ENCODE results near the gene CDC6.

The CDC6 gene

DNA sequence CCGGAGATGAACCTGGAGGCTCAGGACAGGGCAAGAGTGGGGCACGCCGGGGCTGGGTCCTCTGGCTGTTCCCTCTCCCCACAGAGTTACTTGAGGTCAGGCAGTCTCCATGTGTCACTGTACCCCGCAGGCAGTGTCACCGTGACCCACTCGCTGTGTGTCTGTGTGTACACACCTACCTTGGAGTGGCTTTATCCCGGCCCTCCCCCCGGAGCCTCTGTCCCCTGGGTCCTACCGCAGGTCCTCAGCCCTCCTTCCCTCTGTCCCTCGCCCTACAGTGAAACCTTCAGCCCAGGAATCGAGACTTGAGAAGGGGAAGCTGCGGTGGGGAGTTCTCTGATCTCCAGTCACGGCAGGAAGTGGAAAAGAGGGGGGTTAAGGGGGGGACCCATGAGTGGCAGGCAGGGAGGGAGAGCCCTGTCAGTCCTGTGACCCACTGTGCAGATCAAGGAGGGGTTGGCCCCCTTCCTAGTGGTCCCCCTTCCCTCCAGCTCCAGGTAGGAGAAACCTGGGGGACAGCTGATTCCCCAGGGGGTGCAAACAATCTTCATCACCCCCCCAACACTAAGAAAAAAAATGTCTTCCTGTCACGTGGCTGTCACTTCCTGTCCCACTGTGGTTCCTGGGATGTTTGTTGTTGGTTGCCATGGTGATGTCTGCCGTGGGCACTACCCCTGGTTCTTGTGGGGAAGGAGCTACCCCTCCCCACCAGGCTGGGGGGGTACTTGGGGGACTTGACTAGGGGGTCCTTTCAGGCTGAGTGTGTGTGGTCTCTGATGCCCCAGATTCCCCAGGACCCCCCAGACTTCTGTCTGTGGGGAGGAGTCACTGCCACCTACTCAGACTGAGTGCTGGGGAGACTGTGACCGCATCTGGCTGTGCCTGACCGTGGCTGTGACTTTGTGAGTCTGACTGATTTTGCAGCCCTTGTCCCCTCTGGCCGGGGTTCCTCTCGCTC, 35.0 kb downstream of the CDC6 start:
- ChIA-PET CTCF (interaction anchor here (0.5 to 3.8 kb wide), 6 partner anchors 16 to 104 kb away, joined by 3 to 22 read pairs (median 3); no protein-coding TSS in a partner anchor), POLR2A (interaction anchor here (0.7 to 1.0 kb wide), 2 partner anchors 11 to 204 kb away, joined by 3 read pairs; no protein-coding TSS in a partner anchor)
- TF ChIP-seq, protein P1, sequence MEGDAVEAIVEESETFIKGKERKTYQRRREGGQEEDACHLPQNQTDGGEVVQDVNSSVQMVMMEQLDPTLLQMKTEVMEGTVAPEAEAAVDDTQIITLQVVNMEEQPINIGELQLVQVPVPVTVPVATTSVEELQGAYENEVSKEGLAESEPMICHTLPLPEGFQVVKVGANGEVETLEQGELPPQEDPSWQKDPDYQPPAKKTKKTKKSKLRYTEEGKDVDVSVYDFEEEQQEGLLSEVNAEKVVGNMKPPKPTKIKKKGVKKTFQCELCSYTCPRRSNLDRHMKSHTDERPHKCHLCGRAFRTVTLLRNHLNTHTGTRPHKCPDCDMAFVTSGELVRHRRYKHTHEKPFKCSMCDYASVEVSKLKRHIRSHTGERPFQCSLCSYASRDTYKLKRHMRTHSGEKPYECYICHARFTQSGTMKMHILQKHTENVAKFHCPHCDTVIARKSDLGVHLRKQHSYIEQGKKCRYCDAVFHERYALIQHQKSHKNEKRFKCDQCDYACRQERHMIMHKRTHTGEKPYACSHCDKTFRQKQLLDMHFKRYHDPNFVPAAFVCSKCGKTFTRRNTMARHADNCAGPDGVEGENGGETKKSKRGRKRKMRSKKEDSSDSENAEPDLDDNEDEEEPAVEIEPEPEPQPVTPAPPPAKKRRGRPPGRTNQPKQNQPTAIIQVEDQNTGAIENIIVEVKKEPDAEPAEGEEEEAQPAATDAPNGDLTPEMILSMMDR (IDR thresholded peaks at IDR 0.05; ENCODE audit: insufficient read depth, low read length, missing control alignments) = no peak
- no peak for DNase-seq (ENCODE audit: low read depth, low spot score)
- peak overlapping the region; percentile 92 for H3K4me3 ChIP-seq (ENCODE audit: low read depth, low read length)

GRCh38 chr17:40323391-40324381, 36.0 kb downstream of the CDC6 start:
- POLR2A ChIA-PET = interaction anchor here (1.0 to 1.1 kb wide), 2 partner anchors 13 to 17 kb away, joined by 3 to 4 read pairs; no protein-coding TSS in a partner anchor
- TF ChIP-seq, protein P1 (IDR thresholded peaks at IDR 0.05; ENCODE audit: insufficient read depth, low read length, missing control alignments) = no peak
- CTCF ChIA-PET = interaction anchor here (1.0 to 1.5 kb wide), 6 partner anchors 17 to 105 kb away, joined by 3 to 4 read pairs (median 3); no protein-coding TSS in a partner anchor
- no peak for DNase-seq (ENCODE audit: low read depth, low spot score)
- peak overlapping the region; percentile 20 for H3K4me3 ChIP-seq (ENCODE audit: low read depth, low read length)

DNA sequence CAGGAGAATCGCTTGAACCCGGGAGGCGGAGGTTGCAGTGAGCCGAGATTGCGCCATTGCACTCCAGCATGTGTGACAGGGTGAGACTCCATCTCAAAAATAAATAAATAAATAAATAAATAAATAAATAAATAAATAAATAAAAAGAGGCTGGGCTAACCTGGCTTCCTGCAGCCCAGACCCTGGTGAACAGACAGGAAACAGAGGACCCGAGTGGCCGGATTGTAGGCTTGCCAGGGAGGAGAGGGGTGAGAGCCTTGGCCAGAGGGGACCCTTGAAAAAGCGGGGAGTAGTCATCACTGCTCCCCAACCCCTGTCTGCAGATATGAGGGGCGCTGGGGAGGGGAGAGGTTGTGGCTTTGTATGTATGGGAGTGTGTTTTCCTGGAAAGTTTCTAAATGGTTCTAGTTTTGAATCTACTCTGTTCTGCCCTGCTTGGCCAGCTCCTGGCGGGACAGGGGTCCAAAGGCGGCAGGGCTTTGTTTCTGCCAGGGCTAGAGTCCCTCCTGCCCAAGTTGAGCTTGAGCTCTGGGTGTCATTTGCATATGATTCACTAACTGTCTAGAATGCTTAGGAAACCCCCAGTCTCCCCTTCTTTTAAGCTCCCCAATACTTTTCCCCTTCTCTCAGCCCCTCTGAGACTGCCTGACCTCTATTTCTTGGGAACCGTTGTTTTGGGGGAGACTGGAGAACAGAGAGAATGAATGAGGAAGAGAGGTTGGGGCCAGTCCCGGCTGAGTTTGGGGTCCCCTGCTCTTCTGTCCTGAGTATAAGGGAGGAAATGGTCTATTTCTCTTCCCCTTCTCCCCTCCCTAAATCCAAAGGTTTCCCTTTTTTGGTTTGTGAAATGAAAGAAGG, 37.7 kb downstream of the CDC6 start:
- no peak for DNase-seq (ENCODE audit: low read depth, low spot score)
- TF ChIP-seq, protein P1 (IDR thresholded peaks at IDR 0.05; ENCODE audit: insufficient read depth, low read length, missing control alignments) = no peak
- no peak overlapping the region for H3K4me3 ChIP-seq (ENCODE audit: low read depth, low read length)
- POLR2A ChIA-PET = no interaction called here
- CTCF ChIA-PET = interaction anchor here (0.9 to 1.4 kb wide), 5 partner anchors 10 to 57 kb away, joined by 3 to 5 read pairs (median 4); no protein-coding TSS in a partner anchor

- CTCF ChIA-PET = interaction anchor here (0.9 to 2.5 kb wide), 5 partner anchors 9 to 58 kb away, joined by 3 to 11 read pairs (median 5); no protein-coding TSS in a partner anchor
- H3K4me3 ChIP-seq (ENCODE audit: low read depth, low read length) = no peak overlapping the region
- POLR2A ChIA-PET = no interaction called here
- no peak for DNase-seq (ENCODE audit: low read depth, low spot score)
- TF ChIP-seq, protein P1 (IDR thresholded peaks at IDR 0.05; ENCODE audit: insufficient read depth, low read length, missing control alignments) = no peak
Measured at GRCh38 chr17:40326014-40326831, 38.5 kb downstream of the CDC6 start.

- H3K4me3 ChIP-seq (ENCODE audit: low read depth, low read length) = no peak overlapping the region
- ChIA-PET POLR2A (no interaction called here), CTCF (interaction anchor here (1.1 to 2.5 kb wide), 3 partner anchors 10 to 73 kb away, joined by 3 to 11 read pairs (median 3); no protein-coding TSS in a partner anchor)
- DNase-seq (ENCODE audit: low read depth, low spot score) = no peak
- TF ChIP-seq, protein P1 (IDR thresholded peaks at IDR 0.05; ENCODE audit: insufficient read depth, low read length, missing control alignments) = no peak
Measured at GRCh38 chr17:40326832-40327199, 39.1 kb downstream of the CDC6 start.

All from AG04449 (cell line).